Measurements from ENCODE around the gene DSTN. TPM values are rescaled to one million over a fixed set of nuclear protein-coding genes. Genes with fewer than 3 reads are reported as not detected.

DSTN gene
- 116 TPM for polyA plus RNA-seq (2012; ENCODE audit: insufficient read depth, insufficient read length)

DNA sequence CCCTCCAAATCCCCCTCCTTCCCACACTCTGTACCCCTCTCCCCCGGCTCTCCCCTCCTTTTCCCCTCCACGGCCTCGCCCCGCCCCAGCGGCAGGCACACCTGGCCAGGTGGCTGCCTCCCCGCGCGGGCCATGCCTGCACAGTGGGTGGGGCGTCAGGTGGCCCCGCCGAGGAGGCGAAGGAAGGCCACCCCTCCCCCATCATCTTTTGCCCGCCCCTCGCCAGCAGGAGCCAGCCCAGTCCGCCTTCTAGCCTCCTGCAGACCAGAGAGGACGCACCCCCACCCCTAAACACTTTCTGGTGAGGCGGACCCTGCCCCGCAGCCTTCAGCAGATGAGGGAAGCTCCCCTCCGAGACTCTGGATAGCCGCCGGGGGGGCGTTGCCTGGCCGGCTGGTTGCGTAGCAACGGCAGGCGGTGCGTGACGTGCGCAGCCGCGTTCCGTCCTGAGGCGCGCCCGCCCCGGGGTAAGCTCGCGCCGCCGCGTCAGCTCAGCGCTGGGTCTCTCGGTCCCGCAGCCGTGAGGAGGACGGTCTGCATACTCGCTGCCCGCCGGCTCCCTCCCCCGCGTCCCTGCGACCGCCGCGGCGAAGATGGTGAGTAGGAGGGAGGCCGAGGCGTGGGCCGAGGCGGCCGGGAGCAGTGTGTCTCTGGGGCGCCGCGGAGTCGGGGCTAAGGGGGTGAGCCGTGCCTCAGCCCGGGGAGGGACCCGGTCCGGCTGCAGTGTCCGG lies at the start of gene DSTN:
TSS of gene DSTN (plus strand) at position 460 of the 731 bp plus-strand sequence. CDS start at position 594, 134 bp downstream.
- H3K4me3 ChIP-seq (ENCODE audit: low read length) = peak within 1 kb of the TSS; percentile 68
- DNase-seq (ENCODE audit: low read depth, low spot score) = peak; percentile 71

DNA sequence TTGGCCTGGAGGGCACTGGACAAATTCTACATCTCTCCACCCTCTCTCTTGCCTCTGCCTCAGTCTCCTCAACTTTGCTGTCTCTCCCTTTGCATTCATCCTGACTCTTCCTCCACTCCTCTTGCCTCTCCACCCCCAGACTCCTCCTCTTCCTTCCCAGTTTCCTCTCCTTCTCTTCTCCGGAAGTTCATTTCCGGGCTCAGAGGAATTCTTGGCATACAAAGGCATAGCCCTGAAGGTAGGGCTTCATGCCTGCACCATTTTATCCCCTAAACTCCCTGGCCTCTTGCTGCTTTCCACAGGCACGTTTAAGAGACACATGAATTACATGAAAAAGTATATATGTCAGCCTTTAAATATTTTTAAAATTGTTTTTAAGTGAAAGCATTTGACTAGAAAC lies 49.3 kb upstream of the DSTN start:
- DNase-seq (ENCODE audit: low read depth, low spot score) = no peak
- no peak overlapping the region for H3K4me3 ChIP-seq (ENCODE audit: low read length)

DNA sequence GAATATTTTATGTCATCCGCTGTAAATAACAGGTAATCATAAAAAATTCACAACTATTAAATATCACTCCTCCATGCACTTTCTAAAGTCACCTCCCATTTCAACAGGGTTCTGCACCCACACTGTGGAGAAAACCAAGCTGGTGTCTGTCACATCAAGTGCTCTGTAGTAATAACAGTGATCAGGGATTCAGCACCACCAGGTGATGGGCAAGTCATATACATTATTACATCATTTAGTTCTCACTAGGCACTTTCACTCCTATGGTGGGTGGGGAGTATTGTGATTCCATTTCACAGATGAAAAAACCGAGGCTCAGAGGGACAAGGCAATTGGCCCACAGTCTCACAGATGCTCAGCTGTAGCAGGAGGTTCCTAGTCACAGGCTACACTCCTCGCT lies 47.3 kb upstream of the DSTN start:
- no peak overlapping the region for H3K4me3 ChIP-seq (ENCODE audit: low read length)
- DNase-seq (ENCODE audit: low read depth, low spot score) = no peak

DNA sequence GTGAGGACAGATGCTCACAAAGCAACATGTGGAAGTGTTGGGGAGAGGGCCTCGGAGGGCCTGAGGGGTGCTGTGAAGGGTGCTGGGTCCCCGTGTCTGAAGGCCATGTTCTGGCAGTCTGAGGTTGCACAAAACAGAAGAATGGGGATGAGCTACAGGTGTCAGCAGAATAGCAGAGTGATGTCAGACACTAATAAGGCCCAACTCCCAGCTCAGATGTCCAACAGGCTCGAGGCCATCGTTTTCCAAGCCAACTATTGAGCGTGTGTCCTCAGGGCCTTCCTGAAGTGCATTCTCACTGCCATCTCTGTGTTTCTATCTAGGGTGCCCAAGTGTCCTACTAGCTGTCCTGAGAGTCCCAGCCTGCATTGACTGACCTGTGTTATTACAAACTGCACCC lies 46.5 kb upstream of the DSTN start:
- no peak overlapping the region for H3K4me3 ChIP-seq (ENCODE audit: low read length)
- no peak for DNase-seq (ENCODE audit: low read depth, low spot score)

DNA sequence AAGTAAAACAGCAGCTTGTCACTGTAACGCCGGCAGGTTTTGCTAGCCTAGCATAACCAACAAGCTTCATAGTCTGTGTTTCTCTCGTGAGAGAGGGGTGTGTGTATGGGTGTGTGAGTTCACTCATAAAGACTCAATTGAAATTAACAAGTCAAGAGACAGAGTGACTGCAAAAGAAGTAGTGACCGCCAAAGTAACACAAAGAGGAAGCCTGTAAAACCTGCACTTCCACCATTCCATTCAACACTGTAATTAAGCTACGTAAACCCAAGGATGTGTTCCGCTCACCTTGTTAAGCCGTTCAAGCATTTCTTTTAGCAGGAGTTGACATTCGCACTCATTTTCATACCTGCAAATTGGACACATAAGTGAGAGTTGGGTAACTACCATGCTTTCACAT lies 45.3 kb upstream of the DSTN start:
- no peak for DNase-seq (ENCODE audit: low read depth, low spot score)
- H3K4me3 ChIP-seq (ENCODE audit: low read length) = no peak overlapping the region

DNA sequence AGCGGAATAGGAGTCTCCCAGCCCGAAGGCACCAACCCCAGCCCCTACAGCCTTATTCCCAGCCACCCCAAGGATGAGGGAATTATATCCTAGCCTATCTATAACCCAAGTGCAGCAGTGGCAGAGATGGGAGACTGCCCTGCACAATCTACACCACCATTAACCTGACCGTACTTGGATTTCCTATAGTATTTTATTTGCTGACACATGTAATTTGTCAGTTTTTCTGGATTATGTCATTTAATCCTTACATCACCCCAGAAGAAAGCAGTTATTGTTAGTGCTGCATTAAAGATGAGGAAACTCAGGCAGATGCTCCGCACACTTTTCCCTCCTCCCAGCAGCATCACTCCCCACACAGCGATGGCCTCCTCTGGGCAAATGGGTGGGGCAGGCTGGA lies 44.7 kb upstream of the DSTN start:
- no peak for DNase-seq (ENCODE audit: low read depth, low spot score)
- H3K4me3 ChIP-seq (ENCODE audit: low read length) = no peak overlapping the region

DNA sequence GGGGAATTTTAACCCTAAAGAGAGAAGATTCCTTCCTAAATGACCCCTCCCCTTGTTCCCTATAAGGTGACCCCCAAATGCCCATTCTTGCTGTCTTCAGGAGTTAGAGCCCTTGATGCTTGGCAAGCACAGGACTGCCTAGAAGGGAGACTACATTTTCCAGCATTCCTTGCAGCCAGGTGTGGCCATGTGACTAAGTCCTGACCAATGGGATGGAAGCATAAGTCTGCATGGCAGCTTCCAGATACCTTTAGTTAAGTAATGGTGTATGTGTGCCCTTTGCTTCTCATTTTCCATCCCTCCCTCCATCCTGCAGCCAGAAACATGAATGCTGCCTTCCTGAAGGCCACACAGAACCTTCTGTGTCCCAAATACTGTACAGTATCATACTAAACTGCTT lies 44.2 kb upstream of the DSTN start:
- peak; percentile 42 for DNase-seq (ENCODE audit: low read depth, low spot score)
- H3K4me3 ChIP-seq (ENCODE audit: low read length) = no peak overlapping the region

DNA sequence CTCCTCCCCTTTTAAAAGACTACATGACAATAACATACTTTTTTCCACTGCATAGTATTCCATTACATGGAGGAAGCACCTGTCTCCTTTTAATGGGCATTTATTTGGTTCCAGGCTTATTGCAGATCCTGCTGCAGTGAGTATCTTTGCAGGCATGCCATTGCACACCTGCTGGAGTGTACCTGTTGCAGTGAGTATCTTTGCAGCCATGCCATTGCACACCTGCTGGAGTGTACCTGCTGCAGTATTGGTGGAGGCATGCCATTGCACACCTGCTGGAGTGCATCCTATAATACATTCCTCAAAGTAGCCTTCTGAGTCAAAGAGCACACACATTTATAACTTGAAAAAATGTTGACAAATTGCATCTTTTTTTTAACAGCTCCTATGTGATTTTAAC lies 40.3 kb upstream of the DSTN start:
- H3K4me3 ChIP-seq (ENCODE audit: low read length) = no peak overlapping the region
- no peak for DNase-seq (ENCODE audit: low read depth, low spot score)

DNA sequence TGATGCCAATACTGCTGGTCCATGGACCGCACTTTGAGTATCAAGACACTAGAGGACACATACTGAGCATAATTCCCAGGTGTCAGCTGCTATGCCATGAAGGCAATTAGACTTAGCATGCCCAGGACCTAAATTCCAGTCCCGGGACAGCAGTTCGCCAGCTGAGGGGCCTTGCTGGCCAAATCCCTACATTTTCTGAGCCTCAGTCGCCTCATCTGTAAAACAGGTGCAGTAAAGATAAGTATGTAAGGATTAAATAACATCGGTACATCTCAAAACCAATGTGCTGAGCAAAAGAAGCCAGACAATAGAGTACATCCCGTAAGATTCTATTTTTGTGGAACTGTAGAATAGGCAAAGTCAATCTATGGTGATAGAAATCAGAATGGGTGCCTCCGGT lies 39.7 kb upstream of the DSTN start:
- H3K4me3 ChIP-seq (ENCODE audit: low read length) = no peak overlapping the region
- no peak for DNase-seq (ENCODE audit: low read depth, low spot score)

DNA sequence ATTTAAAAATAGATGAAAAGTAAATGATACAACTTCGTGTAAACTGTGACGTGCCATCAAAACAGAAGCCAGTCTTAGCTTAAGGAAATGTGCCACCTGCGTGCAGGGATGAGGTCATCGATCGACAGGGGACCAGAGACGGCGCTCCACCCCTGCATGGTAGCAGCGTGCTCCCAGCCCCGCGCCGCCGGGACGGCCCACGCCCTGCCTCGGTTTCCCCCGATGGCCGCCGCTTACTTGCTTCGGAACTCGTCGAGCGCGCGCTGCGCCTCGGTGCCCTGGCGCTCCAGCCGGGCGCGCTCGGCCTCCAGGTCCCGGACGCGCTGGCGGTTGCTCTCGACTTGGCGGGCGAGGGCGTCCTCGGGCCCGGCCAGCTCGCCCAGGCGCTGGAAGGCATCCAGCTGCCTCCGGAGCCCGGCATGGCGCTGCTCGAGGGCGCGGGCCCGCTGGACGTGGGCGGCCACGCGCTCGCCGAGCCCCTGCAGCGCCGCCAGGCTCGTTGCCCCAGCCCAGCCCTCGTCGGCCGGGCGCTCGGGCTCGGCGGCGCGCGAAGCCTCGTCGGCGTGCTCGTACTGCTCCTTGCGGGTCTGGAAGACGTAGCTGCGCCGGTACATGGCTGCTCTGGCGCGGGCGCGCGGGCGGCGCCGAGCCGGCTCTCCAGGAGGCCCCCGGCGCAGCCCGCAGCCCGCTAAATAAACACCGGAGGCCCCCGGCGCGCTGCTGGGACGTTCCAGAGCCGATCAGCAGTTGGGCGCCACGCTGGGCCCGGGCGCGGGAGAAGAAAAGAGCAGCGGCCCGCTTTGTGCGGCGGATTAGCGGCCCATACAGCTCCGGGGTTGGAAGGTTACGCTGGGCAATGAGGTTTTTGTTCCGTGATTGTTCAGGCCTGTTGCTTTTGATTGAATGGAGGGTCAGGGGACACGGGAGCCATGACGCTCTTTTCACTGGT lies 38.9 kb upstream of the DSTN start, which contains the start of gene BFSP1:
TSS of gene BFSP1 (minus strand) at position 664 of the 949 bp plus-strand sequence. CDS start at position 614, 50 bp downstream.
- peak; percentile 54 for DNase-seq (ENCODE audit: low read depth, low spot score)
- peak within 1 kb of the TSS; percentile 53 for H3K4me3 ChIP-seq (ENCODE audit: low read length)

DNA sequence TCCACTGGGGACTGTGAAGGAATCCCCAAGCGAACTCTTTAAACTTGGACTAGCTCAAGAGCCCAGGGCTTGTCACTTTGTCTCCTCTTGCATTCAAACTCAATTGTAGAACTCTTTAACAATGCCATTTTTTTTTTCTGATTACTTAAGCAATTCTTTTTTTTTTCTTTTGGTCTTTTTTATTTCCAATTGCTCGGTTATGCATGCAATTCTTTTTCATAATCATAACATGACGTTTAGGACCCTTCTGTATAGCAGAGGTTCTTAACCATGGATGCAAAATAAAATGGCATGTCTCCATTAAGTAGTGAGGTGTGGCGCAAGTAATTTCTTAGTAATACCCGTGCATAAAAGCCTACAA lies 38.2 kb upstream of the DSTN start:
- no peak for DNase-seq (ENCODE audit: low read depth, low spot score)
- H3K4me3 ChIP-seq (ENCODE audit: low read length) = peak overlapping the region; percentile 53

DNA sequence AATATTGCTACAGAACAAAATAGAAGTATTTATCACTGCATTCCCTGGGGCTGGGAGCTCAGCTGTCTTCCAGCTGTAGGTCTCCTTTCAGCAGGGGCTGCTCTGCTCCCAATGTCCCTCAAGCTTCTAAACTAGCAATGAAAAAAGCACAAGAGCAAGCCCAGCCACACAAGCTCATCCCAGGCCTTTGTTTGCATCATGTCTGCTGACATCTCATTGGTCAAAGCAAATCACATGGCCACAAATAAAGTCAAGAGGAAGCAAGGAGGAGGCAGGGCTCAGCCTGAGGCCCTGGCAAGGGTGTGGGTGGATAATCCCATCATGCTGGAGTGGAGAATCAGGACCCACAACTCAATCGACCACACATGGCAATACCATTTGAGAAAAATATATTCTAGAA lies 36.5 kb upstream of the DSTN start:
- DNase-seq (ENCODE audit: low read depth, low spot score) = peak; percentile 70
- no peak overlapping the region for H3K4me3 ChIP-seq (ENCODE audit: low read length)

DNA sequence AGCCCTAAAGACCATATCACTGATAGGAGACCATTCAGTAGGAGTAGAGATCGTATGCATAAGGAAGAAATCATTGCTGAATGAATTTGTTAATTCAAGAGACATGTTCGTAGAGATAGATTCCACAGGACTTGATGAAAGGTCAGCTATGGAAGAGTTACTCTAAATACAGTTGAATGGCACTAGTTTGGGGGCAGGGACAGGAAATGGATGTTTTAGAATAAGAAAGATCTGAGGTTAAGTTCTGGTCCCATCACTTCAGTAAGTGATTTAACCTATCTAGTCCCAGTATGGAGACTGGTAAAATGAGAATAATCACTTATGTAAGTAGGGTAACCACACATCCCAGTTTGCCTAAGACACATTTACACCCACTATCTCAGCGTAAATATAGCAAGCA lies 35.8 kb upstream of the DSTN start:
- H3K4me3 ChIP-seq (ENCODE audit: low read length) = no peak overlapping the region
- no peak for DNase-seq (ENCODE audit: low read depth, low spot score)

DNA sequence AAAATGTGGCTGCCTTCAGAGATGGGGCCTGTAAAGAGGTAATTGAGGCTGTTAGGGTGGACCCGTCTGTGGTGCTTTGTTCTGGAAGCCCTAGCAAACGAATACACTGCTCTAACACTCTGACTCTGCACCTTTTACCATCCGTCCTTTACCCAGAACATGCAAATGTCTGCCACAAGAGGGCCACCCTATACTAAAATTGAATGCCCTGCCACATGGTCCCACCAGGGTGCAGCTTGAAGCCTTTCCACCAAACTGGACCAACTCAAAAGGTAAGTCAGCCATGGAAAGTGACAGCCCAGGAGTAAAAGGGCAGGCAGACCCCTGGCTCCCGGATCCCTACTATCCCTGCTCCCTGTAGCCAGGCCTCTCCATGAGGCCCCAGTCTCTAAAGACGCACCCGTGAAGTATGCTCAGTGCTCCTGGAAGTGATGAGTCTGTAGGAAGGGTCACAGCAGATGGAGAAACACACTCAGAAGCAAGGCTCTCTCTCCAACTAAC lies 32.9 kb upstream of the DSTN start:
- H3K4me3 ChIP-seq (ENCODE audit: low read length) = no peak overlapping the region
- DNase-seq (ENCODE audit: low read depth, low spot score) = peak; percentile 75

DNA sequence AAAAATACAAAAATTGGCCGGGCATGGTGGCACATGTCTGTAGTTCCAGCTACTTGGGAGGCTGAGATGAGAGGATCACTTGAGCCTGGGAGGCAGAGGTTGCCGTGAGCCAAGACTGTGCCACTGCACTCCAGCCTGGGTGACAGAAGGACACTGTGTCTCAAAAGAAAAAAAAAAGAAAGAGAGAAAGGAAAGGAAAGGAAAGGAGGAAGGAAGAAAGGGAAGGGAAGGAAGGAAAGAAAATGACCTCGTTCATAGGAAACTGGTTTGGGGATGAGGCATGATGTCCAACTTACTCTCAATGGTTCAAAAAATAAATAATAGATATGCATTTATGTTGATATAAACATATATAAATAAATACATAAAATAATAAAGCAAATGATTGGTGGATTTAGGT lies 31.9 kb upstream of the DSTN start:
- DNase-seq (ENCODE audit: low read depth, low spot score) = no peak

DNA sequence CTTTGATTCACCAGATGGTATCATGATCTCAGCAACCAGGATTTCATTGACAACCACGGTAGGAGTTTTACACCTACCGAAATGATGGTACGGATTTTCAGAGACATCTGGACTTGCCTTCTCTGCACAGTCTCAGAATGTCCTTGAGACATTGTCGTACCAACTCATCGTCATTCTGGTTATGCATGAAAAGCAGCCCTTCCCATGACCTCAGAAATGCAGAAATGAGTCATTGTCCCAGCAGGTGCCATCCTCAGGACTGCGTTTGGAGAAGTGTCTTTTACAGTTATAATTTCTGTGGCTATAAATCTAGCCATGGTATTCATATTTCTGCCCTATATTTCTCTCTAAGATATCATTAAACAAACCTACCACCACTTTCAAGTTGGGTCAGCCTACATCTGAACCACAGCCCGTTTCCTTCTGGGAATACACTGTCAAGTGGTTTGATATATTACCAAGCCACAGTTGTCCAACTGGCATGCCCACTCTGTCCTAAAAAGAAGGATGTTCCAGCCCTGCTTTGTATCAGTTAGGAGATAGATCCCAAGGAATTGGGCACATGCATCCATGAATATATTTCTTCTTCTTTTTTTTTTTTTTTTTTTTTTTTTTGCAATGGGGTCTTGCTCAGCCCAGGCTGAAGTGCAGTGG lies 31.2 kb upstream of the DSTN start:
- DNase-seq (ENCODE audit: low read depth, low spot score) = no peak
- no peak overlapping the region for H3K4me3 ChIP-seq (ENCODE audit: low read length)

More for the DNA sequence above, 31.9 kb upstream of the DSTN start:
- no peak overlapping the region for H3K4me3 ChIP-seq (ENCODE audit: low read length)

DNA sequence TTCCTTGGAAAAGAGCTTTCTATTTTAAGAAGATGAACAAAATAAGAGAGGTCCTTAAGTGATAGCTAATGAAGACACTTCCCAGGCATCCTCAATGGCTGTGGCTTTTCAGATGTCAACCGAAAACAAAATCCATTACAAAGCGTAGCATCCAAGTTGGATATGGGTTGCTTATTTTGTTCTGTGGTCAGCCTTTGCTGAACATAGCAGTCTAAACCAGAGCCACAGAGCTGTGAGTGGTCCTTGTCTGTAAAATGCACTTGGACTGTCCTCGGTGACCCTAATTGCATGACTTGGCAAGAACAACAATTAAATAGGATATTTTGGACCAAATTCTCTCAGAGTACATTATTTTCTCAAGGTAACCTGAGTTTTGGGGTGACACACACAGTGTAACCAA lies 28.3 kb upstream of the DSTN start:
- DNase-seq (ENCODE audit: low read depth, low spot score) = no peak
- no peak overlapping the region for H3K4me3 ChIP-seq (ENCODE audit: low read length)

DNA sequence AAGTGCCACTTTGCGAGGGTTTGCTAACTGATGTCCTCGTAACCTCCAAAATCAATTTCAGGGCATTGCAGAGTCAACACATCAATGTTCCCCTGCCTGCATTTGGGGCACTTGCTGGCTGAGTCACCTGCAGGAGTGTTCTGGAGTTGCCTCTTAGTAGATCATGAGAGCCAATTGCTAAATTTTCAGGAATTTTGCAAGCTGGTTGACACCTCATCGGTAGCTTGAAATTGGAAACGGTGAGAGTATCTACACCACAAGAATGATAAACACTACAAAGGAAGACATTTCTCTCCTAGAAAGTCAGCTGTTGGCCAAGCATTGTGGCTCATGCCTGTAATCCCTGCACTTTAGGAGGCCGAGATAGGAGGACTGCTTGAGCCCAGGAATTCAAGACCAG lies 27.9 kb upstream of the DSTN start:
- DNase-seq (ENCODE audit: low read depth, low spot score) = no peak

DNA sequence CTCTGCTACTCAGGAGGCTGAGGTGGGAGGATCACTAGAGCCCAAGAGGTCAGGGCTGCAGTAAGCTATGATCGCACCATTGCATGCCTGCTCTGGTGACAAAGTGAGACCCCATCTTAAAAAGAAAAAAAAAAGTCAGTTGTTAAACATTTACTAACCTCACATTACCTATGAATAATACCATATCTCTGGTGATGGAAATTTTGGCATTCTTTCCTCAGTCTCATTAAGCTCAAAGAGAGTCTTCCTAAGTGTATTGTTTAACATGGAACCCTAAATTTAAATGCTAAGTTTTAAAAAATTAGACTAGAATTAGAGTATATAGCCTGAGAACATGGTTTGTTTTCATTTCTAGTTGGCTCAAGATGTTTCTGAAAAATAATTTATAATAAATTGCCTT lies 27.4 kb upstream of the DSTN start:
- no peak for DNase-seq (ENCODE audit: low read depth, low spot score)
- H3K4me3 ChIP-seq (ENCODE audit: low read length) = no peak overlapping the region

More for the DNA sequence above, 27.9 kb upstream of the DSTN start:
- no peak overlapping the region for H3K4me3 ChIP-seq (ENCODE audit: low read length)
